ENCODE data around the gene PIK3R2. TPM values are rescaled to one million over a fixed set of nuclear protein-coding genes. Genes with fewer than 3 reads are reported as not detected.

PIK3R2 gene
- total and polyA plus RNA-seq, 2 experiments from 2014 or later = 1.5 to 29.2 TPM

DNA sequence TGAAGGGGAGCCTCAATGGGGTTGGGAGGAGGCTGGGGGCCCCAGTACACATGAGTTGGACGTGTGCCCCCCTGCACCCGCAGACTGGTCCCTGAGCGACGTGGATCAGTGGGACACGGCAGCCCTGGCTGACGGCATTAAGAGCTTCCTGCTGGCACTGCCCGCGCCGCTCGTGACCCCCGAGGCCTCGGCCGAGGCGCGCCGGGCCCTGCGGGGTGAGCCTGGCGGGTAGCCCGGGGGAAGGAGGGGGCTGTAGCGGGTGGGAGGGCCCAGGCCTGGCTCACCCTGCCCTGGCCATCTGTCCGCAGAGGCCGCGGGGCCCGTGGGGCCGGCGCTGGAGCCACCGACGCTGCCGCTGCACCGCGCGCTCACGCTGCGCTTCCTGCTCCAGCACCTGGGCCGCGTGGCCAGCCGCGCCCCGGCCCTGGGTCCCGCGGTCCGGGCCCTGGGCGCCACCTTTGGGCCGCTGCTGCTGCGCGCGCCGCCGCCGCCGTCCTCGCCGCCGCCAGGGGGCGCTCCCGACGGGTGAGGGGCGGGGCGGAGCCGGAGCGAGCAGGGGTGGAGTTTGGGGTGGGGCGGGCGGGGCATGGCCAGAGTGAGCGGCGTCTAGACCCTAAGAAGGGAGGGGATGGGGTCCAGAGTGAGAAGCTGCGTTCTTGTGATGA lies 8.1 kb downstream of the PIK3R2 start:
- WGBS, 2 experiments (ENCODE audit: low coverage in 1 of 2, low lambda C conversion rate in 2 of 2, missing lambda C conversion rate in 2 of 2) = 7 to 10% methylated on average over 26 to 43 of the region's 66 CpGs
- Histone ChIP-seq H3K4me2 (ENCODE audit: unreplicated experiment) (no peak overlapping the region), H3K79me2 (ENCODE audit: insufficient read depth) (no peaks in the 10 kb centered on the region), H3K4me1 (ENCODE audit: insufficient read depth) (no peaks in the 10 kb centered on the region), H3K9me2 (ENCODE audit: insufficient read depth) (no peaks in the 10 kb centered on the region), H3K27ac (no peak overlapping the region), H2AFZ (no peak overlapping the region), H3K27me3 (replicated peaks; ENCODE audit: insufficient read depth) (no peaks in the 10 kb centered on the region), H3K9ac (peak overlapping the region; percentile 65), H3K36me3 (ENCODE audit: low read depth) (peaks cover 7% of the 10 kb centered on the region; the same call in 1 of the 2 replicates), H3K9me3 (ENCODE audit: low read depth) (no peaks in the 10 kb centered on the region), H4K20me1 (ENCODE audit: insufficient read depth) (no peaks in the 10 kb centered on the region), H3F3A (ENCODE audit: insufficient read depth) (no peaks in the 10 kb centered on the region), H3K4me3 (peak overlapping the region; percentile 28; the same call in 1 of the 2 replicates)
- in situ Hi-C loops (cut with MboI) = no loop called here
- no peak for TF ChIP-seq EZH2phosphoT487 (IDR thresholded peaks at IDR 0.05; ENCODE audit: insufficient read depth, low read depth)
- no peak for TF ChIP-seq EZH2 (IDR thresholded peaks at IDR 0.05; ENCODE audit: insufficient read depth, poor library complexity, severe bottlenecking)
- DNase-seq = peak; percentile 79

DNA sequence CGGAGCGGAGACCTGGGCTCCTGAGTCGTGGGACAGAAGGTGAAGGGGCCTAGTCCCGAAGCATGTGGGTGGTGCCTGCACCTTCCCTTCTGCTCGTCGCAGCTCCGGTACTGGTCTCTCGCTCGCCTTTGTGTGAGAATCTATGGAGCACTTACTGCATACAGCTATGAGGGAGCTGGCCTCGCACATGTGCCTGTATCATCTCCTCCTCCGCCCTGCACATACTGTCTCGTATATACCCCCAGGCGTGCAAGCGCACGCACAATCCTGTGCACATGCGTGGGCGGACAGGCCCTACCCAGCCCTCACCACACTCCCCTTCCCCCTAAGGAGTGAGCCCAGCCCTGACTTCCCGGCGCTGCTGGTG lies 8.7 kb downstream of the PIK3R2 start:
- 56% methylated on average over 17 to 19 of the region's 19 CpGs for WGBS, 2 experiments (ENCODE audit: low coverage in 1 of 2, low lambda C conversion rate in 2 of 2, missing lambda C conversion rate in 2 of 2)
- H4K20me1 ChIP-seq (ENCODE audit: insufficient read depth) = no peaks in the 10 kb centered on the region
- H3K9me3 ChIP-seq (ENCODE audit: low read depth) = no peaks in the 10 kb centered on the region
- no peak for DNase-seq
- H3K4me3 ChIP-seq = no peak overlapping the region
- H3K27ac ChIP-seq = no peak overlapping the region
- no peaks in the 10 kb centered on the region for H3F3A ChIP-seq (ENCODE audit: insufficient read depth)
- H3K36me3 ChIP-seq (ENCODE audit: low read depth) = peaks cover 7% of the 10 kb centered on the region; the same call in 1 of the 2 replicates
- H3K9ac ChIP-seq = no peak overlapping the region
- no peaks in the 10 kb centered on the region for H3K79me2 ChIP-seq (ENCODE audit: insufficient read depth)
- H2AFZ ChIP-seq = no peak overlapping the region
- no peaks in the 10 kb centered on the region for H3K27me3 ChIP-seq (replicated peaks; ENCODE audit: insufficient read depth)
- in situ Hi-C loops (cut with MboI) = no loop called here
- no peak overlapping the region for H3K4me2 ChIP-seq (ENCODE audit: unreplicated experiment)
- no peak for TF ChIP-seq EZH2phosphoT487 (IDR thresholded peaks at IDR 0.05; ENCODE audit: insufficient read depth, low read depth)
- no peak for TF ChIP-seq EZH2 (IDR thresholded peaks at IDR 0.05; ENCODE audit: insufficient read depth, poor library complexity, severe bottlenecking)
- no peaks in the 10 kb centered on the region for H3K4me1 ChIP-seq (ENCODE audit: insufficient read depth)
- H3K9me2 ChIP-seq (ENCODE audit: insufficient read depth) = no peaks in the 10 kb centered on the region

DNA sequence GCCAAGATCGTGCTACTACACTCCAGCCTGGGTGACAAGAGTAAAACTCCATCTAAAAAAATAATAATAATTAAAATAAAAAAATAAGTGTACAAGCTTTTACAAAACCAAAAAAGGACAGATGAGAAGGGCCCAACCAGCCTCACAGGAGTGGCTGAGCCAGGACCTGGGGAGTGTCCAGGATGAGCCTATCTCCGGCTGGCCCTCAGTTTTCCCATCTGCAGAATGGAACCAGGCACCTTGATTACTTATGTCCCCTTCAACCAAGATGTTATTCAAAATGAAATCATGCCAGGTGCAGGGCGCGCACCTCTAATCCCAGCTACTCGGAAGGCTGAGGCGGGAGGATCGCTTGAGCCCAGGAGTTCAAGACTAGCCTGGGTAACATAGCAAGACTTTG lies 11.1 kb downstream of the PIK3R2 start:
- Histone ChIP-seq H3K9ac (no peak overlapping the region), H3K4me1 (ENCODE audit: insufficient read depth) (no peaks in the 10 kb centered on the region), H3K27me3 (replicated peaks; ENCODE audit: insufficient read depth) (no peaks in the 10 kb centered on the region), H3K9me3 (ENCODE audit: low read depth) (no peaks in the 10 kb centered on the region), H3F3A (ENCODE audit: insufficient read depth) (no peaks in the 10 kb centered on the region), H3K9me2 (ENCODE audit: insufficient read depth) (no peaks in the 10 kb centered on the region), H3K36me3 (ENCODE audit: low read depth) (peaks cover 9% of the 10 kb centered on the region; the same call in 1 of the 2 replicates), H2AFZ (no peak overlapping the region), H3K4me3 (no peak overlapping the region), H3K27ac (no peak overlapping the region), H4K20me1 (ENCODE audit: insufficient read depth) (no peaks in the 10 kb centered on the region), H3K79me2 (ENCODE audit: insufficient read depth) (no peaks in the 10 kb centered on the region), H3K4me2 (ENCODE audit: unreplicated experiment) (no peak overlapping the region)
- DNase-seq = no peak
- in situ Hi-C loops (cut with MboI) = no loop called here
- 97 to 99% methylated on average over 7 of the region's 7 CpGs for WGBS, 2 experiments (ENCODE audit: low coverage in 1 of 2, low lambda C conversion rate in 2 of 2, missing lambda C conversion rate in 2 of 2)
- TF ChIP-seq EZH2 (IDR thresholded peaks at IDR 0.05; ENCODE audit: insufficient read depth, poor library complexity, severe bottlenecking) (no peak), EZH2phosphoT487 (IDR thresholded peaks at IDR 0.05; ENCODE audit: insufficient read depth, low read depth) (no peak)

- H3K27me3 ChIP-seq (replicated peaks; ENCODE audit: insufficient read depth) = no peaks in the 10 kb centered on the region
- TF ChIP-seq EZH2 (IDR thresholded peaks at IDR 0.05; ENCODE audit: insufficient read depth, poor library complexity, severe bottlenecking) (no peak), EZH2phosphoT487 (IDR thresholded peaks at IDR 0.05; ENCODE audit: insufficient read depth, low read depth) (no peak)
- H3K9me2 ChIP-seq (ENCODE audit: insufficient read depth) = no peaks in the 10 kb centered on the region
- no peak overlapping the region for H3K27ac ChIP-seq
- H3K9ac ChIP-seq = no peak overlapping the region
- no peak overlapping the region for H2AFZ ChIP-seq
- 93 to 95% methylated on average over 14 to 15 of the region's 15 CpGs for WGBS, 2 experiments (ENCODE audit: low coverage in 1 of 2, low lambda C conversion rate in 2 of 2, missing lambda C conversion rate in 2 of 2)
- H3K9me3 ChIP-seq (ENCODE audit: low read depth) = no peaks in the 10 kb centered on the region
- no peaks in the 10 kb centered on the region for H3K79me2 ChIP-seq (ENCODE audit: insufficient read depth)
- no peak overlapping the region for H3K4me3 ChIP-seq
- no peaks in the 10 kb centered on the region for H3K4me1 ChIP-seq (ENCODE audit: insufficient read depth)
- DNase-seq = no peak
- in situ Hi-C loops (cut with MboI) = no loop called here
- no peaks in the 10 kb centered on the region for H4K20me1 ChIP-seq (ENCODE audit: insufficient read depth)
- no peaks in the 10 kb centered on the region for H3F3A ChIP-seq (ENCODE audit: insufficient read depth)
- no peak overlapping the region for H3K4me2 ChIP-seq (ENCODE audit: unreplicated experiment)
- H3K36me3 ChIP-seq (ENCODE audit: low read depth) = peaks cover 9% of the 10 kb centered on the region; the same call in 1 of the 2 replicates
These were observed 13.0 kb downstream of the PIK3R2 start for GRCh38 chr19:18165794-18166544.
